ENCODE data around the gene AKR1B1.

The AKR1B1 gene

DNA sequence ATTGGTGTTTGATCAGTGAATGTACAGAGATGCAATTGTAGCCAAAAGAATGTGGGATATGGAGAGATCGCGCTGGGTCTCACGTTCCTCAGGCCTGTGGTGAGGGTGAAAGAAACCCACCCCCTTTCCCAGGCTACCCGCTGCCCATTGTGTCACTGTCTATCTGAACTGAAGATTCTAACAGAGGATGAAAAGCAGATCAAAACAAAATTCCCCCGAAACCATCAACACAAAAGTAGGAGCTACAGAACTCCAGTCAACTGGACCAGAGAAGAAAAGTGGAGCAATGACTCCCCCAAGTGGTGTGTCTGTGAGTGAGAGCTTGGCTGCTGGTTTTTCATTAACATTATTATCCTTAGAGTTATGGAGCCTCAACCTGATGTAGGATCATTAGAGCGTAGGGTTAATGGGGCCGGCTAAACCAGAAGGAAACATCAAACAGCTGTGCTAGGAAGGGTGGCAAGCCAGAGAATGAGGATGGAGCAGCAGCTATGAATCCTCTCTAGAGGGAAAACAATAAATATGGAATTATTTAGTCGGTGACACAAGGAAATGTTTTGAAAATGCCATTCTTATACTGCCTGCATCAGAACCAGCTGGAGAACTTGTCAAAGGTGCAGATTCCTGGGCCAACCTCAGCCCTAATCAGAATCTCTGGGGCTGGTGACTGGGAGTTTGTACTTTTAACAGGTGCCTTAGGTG is 38.3 kb downstream of the AKR1B1 start:
- Histone ChIP-seq H2BK15ac (ENCODE audit: low read depth, poor library complexity, severe bottlenecking) (no peak overlapping the region), H3K27me3 (ENCODE audit: control insufficient read depth in 1 of 2, insufficient read depth in 1 of 2, low read length in 2 of 2) (peaks cover 0 to 32% of the 10 kb centered on the region in 2 experiments), H3K4ac (ENCODE audit: low read depth in 1 of 2, low read length in 2 of 2) (no peak overlapping the region), H2AFZ (ENCODE audit: low read depth, low read length) (no peak overlapping the region), H3K4me3 (ENCODE audit: insufficient read depth in 1 of 2, low read depth in 1 of 2, low read length in 2 of 2) (peak overlapping the region in 1 of 2 experiments; percentile 23), H3K18ac (ENCODE audit: low read depth in 1 of 2, low read length in 2 of 2) (no peak overlapping the region), H2BK5ac (ENCODE audit: low read depth, low read length, poor library complexity, severe bottlenecking) (no peak overlapping the region), H3K4me2 (ENCODE audit: low read length, poor library complexity, severe bottlenecking) (no peak overlapping the region), H3K14ac (ENCODE audit: low read length in 2 of 2) (no peak overlapping the region), H3K27ac (ENCODE audit: low read length, poor library complexity, severe bottlenecking) (no peak overlapping the region), H3K4me1 (ENCODE audit: control insufficient read depth, insufficient read depth, low read depth, low read length) (no peaks in the 10 kb centered on the region), H2AK5ac (ENCODE audit: low read length, severe bottlenecking) (no peak overlapping the region), H3K36me3 (ENCODE audit: control insufficient read depth in 1 of 2, insufficient read depth in 2 of 2, low read depth in 1 of 2, low read length in 2 of 2) (no peaks in the 10 kb centered on the region), H3K79me1 (replicated peaks; ENCODE audit: low read length, poor library complexity, severe bottlenecking) (no peaks in the 10 kb centered on the region), H3K23ac (ENCODE audit: low read length in 2 of 2) (no peak overlapping the region), H2BK12ac (ENCODE audit: low read length in 2 of 2) (no peak overlapping the region), H3K9ac (ENCODE audit: low read length) (peak overlapping the region; percentile 69), H3K9me3 (ENCODE audit: control insufficient read depth, low read length) (no peaks in the 10 kb centered on the region), H4K8ac (ENCODE audit: low read length) (no peak overlapping the region), H2BK120ac (ENCODE audit: low read depth, low read length) (no peak overlapping the region), H4K91ac (ENCODE audit: low read length) (no peak overlapping the region)
- DNase-seq: peak; percentile 53
- 62% methylated on average over 7 of the region's 8 CpGs for WGBS

DNA sequence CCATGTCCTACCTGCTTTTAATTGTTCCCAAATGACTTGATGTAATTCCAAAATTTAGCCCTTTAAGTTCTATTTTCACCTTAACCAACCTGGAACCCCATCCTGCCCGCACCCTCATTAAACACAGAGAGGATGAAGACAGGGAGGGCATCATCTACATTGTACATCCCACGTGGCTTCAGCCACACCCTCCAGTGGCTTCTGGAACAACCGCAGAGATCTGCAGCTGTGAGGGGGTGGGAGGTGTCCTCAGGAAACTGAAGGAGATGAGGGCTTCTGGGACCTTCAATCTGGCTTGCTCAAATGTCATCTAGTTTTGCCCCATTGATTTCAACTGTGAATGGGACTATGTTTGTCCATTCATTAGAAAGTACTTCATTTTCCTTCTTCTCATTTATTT is 39.0 kb downstream of the AKR1B1 start:
- Histone ChIP-seq H3K4me1 (ENCODE audit: control insufficient read depth, insufficient read depth, low read depth, low read length) (no peaks in the 10 kb centered on the region), H2BK15ac (ENCODE audit: low read depth, poor library complexity, severe bottlenecking) (no peak overlapping the region), H3K4me3 (ENCODE audit: insufficient read depth in 1 of 2, low read depth in 1 of 2, low read length in 2 of 2) (peak overlapping the region in 1 of 2 experiments; percentile 23), H3K36me3 (ENCODE audit: control insufficient read depth in 1 of 2, insufficient read depth in 2 of 2, low read depth in 1 of 2, low read length in 2 of 2) (no peaks in the 10 kb centered on the region), H3K4ac (ENCODE audit: low read depth in 1 of 2, low read length in 2 of 2) (no peak overlapping the region), H2AK5ac (ENCODE audit: low read length, severe bottlenecking) (no peak overlapping the region), H4K8ac (ENCODE audit: low read length) (no peak overlapping the region), H3K18ac (ENCODE audit: low read depth in 1 of 2, low read length in 2 of 2) (no peak overlapping the region), H2BK5ac (ENCODE audit: low read depth, low read length, poor library complexity, severe bottlenecking) (no peak overlapping the region), H3K9ac (ENCODE audit: low read length) (peak overlapping the region; percentile 69), H4K91ac (ENCODE audit: low read length) (no peak overlapping the region), H2AFZ (ENCODE audit: low read depth, low read length) (no peak overlapping the region), H3K23ac (ENCODE audit: low read length in 2 of 2) (no peak overlapping the region), H2BK12ac (ENCODE audit: low read length in 2 of 2) (no peak overlapping the region), H3K4me2 (ENCODE audit: low read length, poor library complexity, severe bottlenecking) (no peak overlapping the region), H3K27me3 (ENCODE audit: control insufficient read depth in 1 of 2, insufficient read depth in 1 of 2, low read length in 2 of 2) (peaks cover 0 to 32% of the 10 kb centered on the region in 2 experiments), H2BK120ac (ENCODE audit: low read depth, low read length) (no peak overlapping the region), H3K27ac (ENCODE audit: low read length, poor library complexity, severe bottlenecking) (no peak overlapping the region), H3K79me1 (replicated peaks; ENCODE audit: low read length, poor library complexity, severe bottlenecking) (no peaks in the 10 kb centered on the region), H3K14ac (ENCODE audit: low read length in 2 of 2) (no peak overlapping the region), H3K9me3 (ENCODE audit: control insufficient read depth, low read length) (no peaks in the 10 kb centered on the region)
- 71% methylated on average over 3 of the region's 3 CpGs for WGBS
- no peak for DNase-seq

DNA sequence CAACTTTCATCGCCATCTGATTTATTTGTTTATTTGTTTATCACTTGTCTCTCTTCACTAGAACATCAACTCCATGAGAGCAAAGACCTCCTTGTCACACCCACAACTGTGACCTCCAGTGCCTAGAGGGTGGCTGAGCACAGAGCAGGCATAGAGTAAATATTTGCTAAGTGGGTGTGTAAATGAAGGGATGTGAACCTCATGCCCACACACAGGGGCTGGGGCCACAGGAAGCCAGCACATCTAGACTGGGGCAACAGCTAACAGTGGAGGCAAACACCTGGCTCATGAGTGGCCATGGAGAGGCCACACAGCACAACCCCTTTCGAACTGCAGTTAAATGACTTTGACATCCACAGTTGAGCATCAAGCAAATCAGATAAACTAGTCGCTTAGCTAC is 39.8 kb downstream of the AKR1B1 start:
- Histone ChIP-seq H4K8ac (ENCODE audit: low read length) (no peak overlapping the region), H3K4me2 (ENCODE audit: low read length, poor library complexity, severe bottlenecking) (no peak overlapping the region), H3K27me3 (ENCODE audit: control insufficient read depth in 1 of 2, insufficient read depth in 1 of 2, low read length in 2 of 2) (peaks cover 0 to 36% of the 10 kb centered on the region in 2 experiments), H3K23ac (ENCODE audit: low read length in 2 of 2) (no peak overlapping the region), H2BK12ac (ENCODE audit: low read length in 2 of 2) (no peak overlapping the region), H3K36me3 (ENCODE audit: control insufficient read depth in 1 of 2, insufficient read depth in 2 of 2, low read depth in 1 of 2, low read length in 2 of 2) (no peaks in the 10 kb centered on the region), H2AK5ac (ENCODE audit: low read length, severe bottlenecking) (no peak overlapping the region), H2BK5ac (ENCODE audit: low read depth, low read length, poor library complexity, severe bottlenecking) (no peak overlapping the region), H2BK15ac (ENCODE audit: low read depth, poor library complexity, severe bottlenecking) (no peak overlapping the region), H3K9ac (ENCODE audit: low read length) (no peak overlapping the region), H3K14ac (ENCODE audit: low read length in 2 of 2) (no peak overlapping the region), H3K4me3 (ENCODE audit: insufficient read depth in 1 of 2, low read depth in 1 of 2, low read length in 2 of 2) (no peak overlapping the region), H4K91ac (ENCODE audit: low read length) (no peak overlapping the region), H3K9me3 (ENCODE audit: control insufficient read depth, low read length) (no peaks in the 10 kb centered on the region), H2AFZ (ENCODE audit: low read depth, low read length) (no peak overlapping the region), H2BK120ac (ENCODE audit: low read depth, low read length) (no peak overlapping the region), H3K79me1 (replicated peaks; ENCODE audit: low read length, poor library complexity, severe bottlenecking) (no peaks in the 10 kb centered on the region), H3K18ac (ENCODE audit: low read depth in 1 of 2, low read length in 2 of 2) (no peak overlapping the region), H3K27ac (ENCODE audit: low read length, poor library complexity, severe bottlenecking) (no peak overlapping the region), H3K4ac (ENCODE audit: low read depth in 1 of 2, low read length in 2 of 2) (no peak overlapping the region), H3K4me1 (ENCODE audit: control insufficient read depth, insufficient read depth, low read depth, low read length) (no peaks in the 10 kb centered on the region)
- 93% methylated on average over 3 of the region's 3 CpGs for WGBS
- no peak for DNase-seq

DNA sequence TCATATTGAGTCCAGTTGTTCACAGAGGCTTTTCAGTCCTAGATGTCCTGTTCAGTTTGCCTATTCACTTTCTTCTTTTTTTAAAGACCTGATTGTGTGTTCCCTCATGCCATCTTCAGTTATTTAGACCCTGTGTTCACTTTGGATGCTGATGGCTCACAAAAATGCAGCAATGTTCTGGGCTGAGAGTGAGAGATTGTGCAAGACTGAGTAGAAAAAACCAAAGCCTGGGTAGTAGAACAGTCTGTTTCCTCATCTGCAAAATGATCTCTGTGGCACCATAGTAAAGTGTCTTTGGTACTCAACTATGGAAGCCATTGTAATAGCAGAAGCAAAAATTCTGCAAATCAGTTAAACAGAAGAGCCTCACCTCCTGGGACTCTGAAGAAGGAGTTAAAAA is 43.2 kb downstream of the AKR1B1 start:
- H3K79me1 ChIP-seq (replicated peaks; ENCODE audit: low read length, poor library complexity, severe bottlenecking): no peaks in the 10 kb centered on the region
- H3K23ac ChIP-seq (ENCODE audit: low read length in 2 of 2): no peak overlapping the region
- no peak overlapping the region for H2BK120ac ChIP-seq (ENCODE audit: low read depth, low read length)
- H4K8ac ChIP-seq (ENCODE audit: low read length): no peak overlapping the region
- H3K4ac ChIP-seq (ENCODE audit: low read depth in 1 of 2, low read length in 2 of 2): no peak overlapping the region
- no peak overlapping the region for H3K4me2 ChIP-seq (ENCODE audit: low read length, poor library complexity, severe bottlenecking)
- no peaks in the 10 kb centered on the region for H3K4me1 ChIP-seq (ENCODE audit: control insufficient read depth, insufficient read depth, low read depth, low read length)
- no peak overlapping the region for H3K9ac ChIP-seq (ENCODE audit: low read length)
- H3K9me3 ChIP-seq (ENCODE audit: control insufficient read depth, low read length): no peaks in the 10 kb centered on the region
- no peak overlapping the region for H2BK15ac ChIP-seq (ENCODE audit: low read depth, poor library complexity, severe bottlenecking)
- H2AFZ ChIP-seq (ENCODE audit: low read depth, low read length): no peak overlapping the region
- H4K91ac ChIP-seq (ENCODE audit: low read length): no peak overlapping the region
- H3K36me3 ChIP-seq (ENCODE audit: control insufficient read depth in 1 of 2, insufficient read depth in 2 of 2, low read depth in 1 of 2, low read length in 2 of 2): no peaks in the 10 kb centered on the region
- H3K27ac ChIP-seq (ENCODE audit: low read length, poor library complexity, severe bottlenecking): no peak overlapping the region
- no peak overlapping the region for H3K14ac ChIP-seq (ENCODE audit: low read length in 2 of 2)
- peaks cover 0 to 30% of the 10 kb centered on the region in 2 experiments for H3K27me3 ChIP-seq (ENCODE audit: control insufficient read depth in 1 of 2, insufficient read depth in 1 of 2, low read length in 2 of 2)
- no peak overlapping the region for H3K18ac ChIP-seq (ENCODE audit: low read depth in 1 of 2, low read length in 2 of 2)
- no peak overlapping the region for H2BK12ac ChIP-seq (ENCODE audit: low read length in 2 of 2)
- no peak overlapping the region for H2AK5ac ChIP-seq (ENCODE audit: low read length, severe bottlenecking)
- DNase-seq: no peak
- H2BK5ac ChIP-seq (ENCODE audit: low read depth, low read length, poor library complexity, severe bottlenecking): no peak overlapping the region
- no peak overlapping the region for H3K4me3 ChIP-seq (ENCODE audit: insufficient read depth in 1 of 2, low read depth in 1 of 2, low read length in 2 of 2)
